Naive thymus-derived CD4-positive, alpha-beta T cell (primary cell): ENCODE data around the gene BRD9. TPM values are rescaled to one million over a fixed set of nuclear protein-coding genes. Genes with fewer than 3 reads are reported as not detected.

ENCODE experiments used
- ATAC-seq: fragments of 150-1000 bp; cut with Tn5 transposase; 2 replicates; pipeline ENCODE4 v1.10.0; 2021; ENCODE audit warnings: mild to moderate bottlenecking, moderate library complexity
- CTCF ChIA-PET: fragments of 350-600 bp; sonication (Branson Sonifier 250); formaldehyde crosslinking; loops from one replicate; lab custom pipeline; 2021; ENCODE audit warnings: antibody characterized with exemption; lab: Charles Lee
- POLR2A ChIA-PET: fragments of 350-600 bp; sonication (Branson Sonifier 250); formaldehyde crosslinking; loops from one replicate; lab custom pipeline; 2021; ENCODE audit warnings: antibody characterized with exemption, inconsistent platforms; lab: Charles Lee
- DNase-seq, 9 donors: peaks; one replicate each; pipeline versions ENCODE4 v3.0.0 to v3.0.0-alpha.2; 2020 to 2022; ENCODE audit warnings: mixed read lengths in 1 of 9
- H3K27ac ChIP-seq: one replicate; pipeline ENCODE4 v1.7.0; 2013; ENCODE audit warnings: mild to moderate bottlenecking, low read depth, low read length, moderate library complexity
- H3K27me3 ChIP-seq, 2 donors: one replicate each; pipeline ENCODE4 v1.7.0; 2013; ENCODE audit warnings: low read length in 2 of 2, mild to moderate bottlenecking in 2 of 2, moderate library complexity in 2 of 2; ENCODE audit not compliant: control insufficient read depth in 2 of 2, insufficient read depth in 2 of 2
- H3K36me3 ChIP-seq, 3 experiments: 1 replicate in 2 of 3; 2 replicates in 1 of 3; pipeline ENCODE4 v1.7.0; 2013; ENCODE audit warnings: low read length in 3 of 3, mild to moderate bottlenecking in 3 of 3, moderate library complexity in 1 of 3; ENCODE audit not compliant: insufficient read depth in 3 of 3, control insufficient read depth in 2 of 3
- H3K4me1 ChIP-seq, 2 donors: one replicate each; pipeline ENCODE4 v1.7.0; 2013; ENCODE audit warnings: low read length in 2 of 2, mild to moderate bottlenecking in 2 of 2, moderate library complexity in 1 of 2; ENCODE audit not compliant: control insufficient read depth in 2 of 2, insufficient read depth in 2 of 2
- H3K4me3 ChIP-seq: 2 replicates; pipeline ENCODE4 v1.7.0; 2013; ENCODE audit warnings: mild to moderate bottlenecking, low read length
- H3K9me3 ChIP-seq, 3 experiments: 1 replicate in 2 of 3; 2 replicates in 1 of 3; pipeline ENCODE4 v1.7.0; 2013; ENCODE audit warnings: low read length in 3 of 3; ENCODE audit not compliant: control insufficient read depth in 2 of 3
- H3K27ac Mint-ChIP-seq, 9 donors: one replicate each; pipeline ENCODE4 v1.8.0; 2020 to 2022; ENCODE audit warnings: mixed read lengths in 9 of 9, mild to moderate bottlenecking in 8 of 9, moderate library complexity in 5 of 9, inconsistent platforms in 2 of 9
- H3K27me3 Mint-ChIP-seq, 5 donors: one replicate each; pipeline ENCODE4 v1.8.0; 2021 to 2022; ENCODE audit warnings: mixed read lengths in 5 of 5, mild to moderate bottlenecking in 1 of 5
- H3K36me3 Mint-ChIP-seq, 5 donors: one replicate each; pipeline ENCODE4 v1.8.0; 2020 to 2022; ENCODE audit warnings: mixed read lengths in 5 of 5, mild to moderate bottlenecking in 3 of 5, inconsistent platforms in 1 of 5
- H3K4me1 Mint-ChIP-seq, 7 donors: one replicate each; pipeline ENCODE4 v1.8.0; 2020 to 2022; ENCODE audit warnings: mixed read lengths in 7 of 7, mild to moderate bottlenecking in 3 of 7, inconsistent platforms in 1 of 7
- H3K4me3 Mint-ChIP-seq, 10 donors: one replicate each; pipeline ENCODE4 v1.8.0; 2020 to 2022; ENCODE audit warnings: mild to moderate bottlenecking in 10 of 10, mixed read lengths in 10 of 10, moderate library complexity in 6 of 10, inconsistent platforms in 2 of 10
- H3K9me3 Mint-ChIP-seq, 11 donors: one replicate each; pipeline ENCODE4 v1.8.0; 2020 to 2022; ENCODE audit warnings: mixed read lengths in 11 of 11, mild to moderate bottlenecking in 4 of 11, inconsistent platforms in 1 of 11, moderate library complexity in 1 of 11
- intact Hi-C, 2 donors: fragments of 100-400 bp; cut with micrococcal nuclease; formaldehyde crosslinking; loops; one replicate each; pipeline ENCODE4 v1.15.1; 2023
- polyA plus RNA-seq, 2 donors: library from polyadenylated mRNA; unstranded; fragments of 300-500 nt; fragmentation: Illumina TruSeq; gene quantifications; one replicate each; pipeline ENCODE4 v1.2.3, GENCODE V29; 2021
- total RNA-seq, 6 experiments: library from RNA in 5 of 6; stranded (reverse) in 5 of 6; gene quantifications; 1 replicate in 5 of 6; 2 replicates in 1 of 6; pipeline ENCODE4 v1.2.3 and lab custom pipeline; 2021 to 2026

Gene BRD9
- total and polyA plus RNA-seq, 7 experiments from 2014 or later, result 10.6 to 93.2 (median 81.2) TPM

DNA sequence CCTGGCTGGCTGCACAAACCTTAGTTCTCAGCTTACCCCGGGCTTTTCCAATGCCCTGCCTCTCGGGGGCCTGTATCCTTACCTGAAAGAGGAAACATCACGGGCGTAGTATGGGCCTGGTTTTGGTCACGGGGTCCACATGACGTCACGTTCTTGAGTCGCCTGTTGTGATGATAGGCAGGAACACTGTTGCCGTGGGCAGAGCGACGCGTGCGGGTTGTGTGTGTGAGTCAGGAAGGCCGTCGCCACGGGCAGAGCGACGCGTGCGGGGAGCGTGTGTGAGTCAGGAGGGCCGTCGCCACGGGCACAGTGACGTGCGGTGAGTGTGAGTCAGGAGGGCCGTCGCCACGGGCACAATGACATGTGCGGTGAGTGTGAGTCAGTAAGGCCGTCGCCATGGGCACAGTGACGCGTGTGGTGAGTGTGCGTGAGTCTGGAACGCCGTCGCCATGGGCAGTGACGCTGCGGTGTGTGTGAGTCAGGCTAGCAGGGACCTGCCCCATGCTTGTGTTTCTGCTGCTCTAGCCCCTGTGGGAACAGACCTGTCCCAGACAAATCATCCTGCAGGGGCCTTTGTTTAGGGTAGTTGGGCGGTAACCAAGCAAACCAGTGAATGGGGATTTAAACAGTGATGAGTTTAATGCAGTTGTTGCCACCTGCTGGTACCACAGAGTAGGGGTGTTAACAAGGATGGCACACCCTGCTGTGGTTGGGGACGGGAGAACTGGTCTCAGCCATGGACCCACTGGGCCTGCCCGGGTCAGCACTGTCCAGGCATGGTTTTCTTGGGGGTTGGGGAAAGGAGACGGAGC is 19.9 kb upstream of the BRD9 start:
- Histone ChIP-seq H3K9me3 (no peaks in the 10 kb centered on the region), H3K36me3 (no peaks in the 10 kb centered on the region), H3K4me3 (no peak overlapping the region), H3K27me3 (no peaks in the 10 kb centered on the region), H3K4me1 (no peaks in the 10 kb centered on the region), H3K27ac (no peak overlapping the region)
- Mint-ChIP-seq H3K27ac (peak overlapping the region in 2 of 9 donors; percentile 34 to 73), H3K27me3 (no peaks in the 10 kb centered on the region), H3K36me3 (peaks cover 0 to 3% (median 0%) of the 10 kb centered on the region in 5 donors), H3K4me1 (peaks cover 0 to 3% (median 0%) of the 10 kb centered on the region in 7 donors), H3K9me3 (no peaks in the 10 kb centered on the region), H3K4me3 (peak overlapping the region in 1 of 10 donors; percentile 7)
- ATAC-seq (peak; percentile 86), DNase-seq (peak in 1 of 9 donors; percentile 42)
- POLR2A ChIA-PET, result no interaction called here
- CTCF ChIA-PET, result interaction anchor here (1.0 kb wide), 1 partner anchor 235 kb away, joined by 3 read pairs; no protein-coding TSS in a partner anchor
- intact Hi-C loops, result no loop called here

DNA sequence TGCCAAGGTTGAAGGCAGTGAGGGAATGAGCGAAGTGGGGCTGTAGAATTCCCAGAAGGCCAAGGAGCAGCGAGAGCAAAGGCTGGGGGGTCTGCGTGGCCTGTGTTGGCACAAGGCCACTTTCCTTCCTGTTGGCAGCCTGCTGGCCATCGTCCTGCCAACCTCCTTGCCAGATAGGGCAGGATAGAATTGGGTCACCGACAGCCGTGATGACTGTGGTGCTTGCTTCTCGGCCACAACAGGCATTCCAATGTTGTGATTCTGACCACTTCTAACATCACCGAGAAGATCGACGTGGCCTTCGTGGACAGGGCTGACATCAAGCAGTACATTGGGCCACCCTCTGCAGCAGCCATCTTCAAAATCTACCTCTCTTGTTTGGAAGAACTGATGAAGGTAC is 19.0 kb upstream of the BRD9 start:
- Mint-ChIP-seq H3K9me3 (no peaks in the 10 kb centered on the region), H3K4me1 (peaks cover 0 to 3% (median 0%) of the 10 kb centered on the region in 7 donors), H3K27me3 (no peaks in the 10 kb centered on the region), H3K27ac (no peak overlapping the region), H3K4me3 (no peak overlapping the region), H3K36me3 (peaks cover 0 to 3% (median 0%) of the 10 kb centered on the region in 5 donors)
- CTCF ChIA-PET, result interaction anchor here (1.0 kb wide), 1 partner anchor 235 kb away, joined by 3 read pairs; no protein-coding TSS in a partner anchor
- Histone ChIP-seq H3K4me1 (no peaks in the 10 kb centered on the region), H3K4me3 (no peak overlapping the region), H3K36me3 (no peaks in the 10 kb centered on the region), H3K9me3 (no peaks in the 10 kb centered on the region), H3K27ac (no peak overlapping the region), H3K27me3 (no peaks in the 10 kb centered on the region)
- intact Hi-C loops, result no loop called here
- POLR2A ChIA-PET, result no interaction called here
- no peak for ATAC-seq
- DNase-seq, result no peak

DNA sequence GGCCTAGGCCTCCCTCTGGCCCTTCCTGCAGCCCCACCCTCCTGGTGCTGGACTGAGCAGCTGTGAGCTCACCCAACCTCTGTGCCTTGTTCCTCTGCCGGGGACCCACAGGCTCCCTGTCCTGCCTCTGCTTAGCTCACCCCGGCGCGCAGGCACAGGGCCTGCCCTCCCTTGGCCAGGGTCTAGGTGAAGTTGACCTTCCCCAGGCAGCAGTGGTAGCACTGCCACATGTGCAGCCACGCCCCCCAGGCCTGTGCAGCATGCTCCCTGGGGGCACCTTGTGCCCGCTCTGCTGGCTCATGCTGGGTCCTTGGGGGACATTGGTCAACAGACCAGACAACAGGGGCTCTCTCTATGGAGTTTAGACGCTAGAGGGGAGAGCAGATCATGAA is 18.2 kb upstream of the BRD9 start:
- Mint-ChIP-seq H3K4me3 (no peak overlapping the region), H3K27ac (peak overlapping the region in 1 of 9 donors; percentile 9), H3K27me3 (no peaks in the 10 kb centered on the region), H3K4me1 (peaks cover 0 to 3% (median 0%) of the 10 kb centered on the region in 7 donors), H3K36me3 (peaks cover 0 to 3% (median 0%) of the 10 kb centered on the region in 5 donors), H3K9me3 (no peaks in the 10 kb centered on the region)
- no peaks in the 10 kb centered on the region for H3K4me1 ChIP-seq
- H3K27me3 ChIP-seq, result no peaks in the 10 kb centered on the region
- DNase-seq (no peak), ATAC-seq (no peak)
- no peak overlapping the region for H3K4me3 ChIP-seq
- H3K36me3 ChIP-seq, result no peaks in the 10 kb centered on the region
- H3K9me3 ChIP-seq, result no peaks in the 10 kb centered on the region
- ChIA-PET POLR2A (no interaction called here), CTCF (no interaction called here)
- no peak overlapping the region for H3K27ac ChIP-seq
- intact Hi-C loops, result no loop called here

DNA sequence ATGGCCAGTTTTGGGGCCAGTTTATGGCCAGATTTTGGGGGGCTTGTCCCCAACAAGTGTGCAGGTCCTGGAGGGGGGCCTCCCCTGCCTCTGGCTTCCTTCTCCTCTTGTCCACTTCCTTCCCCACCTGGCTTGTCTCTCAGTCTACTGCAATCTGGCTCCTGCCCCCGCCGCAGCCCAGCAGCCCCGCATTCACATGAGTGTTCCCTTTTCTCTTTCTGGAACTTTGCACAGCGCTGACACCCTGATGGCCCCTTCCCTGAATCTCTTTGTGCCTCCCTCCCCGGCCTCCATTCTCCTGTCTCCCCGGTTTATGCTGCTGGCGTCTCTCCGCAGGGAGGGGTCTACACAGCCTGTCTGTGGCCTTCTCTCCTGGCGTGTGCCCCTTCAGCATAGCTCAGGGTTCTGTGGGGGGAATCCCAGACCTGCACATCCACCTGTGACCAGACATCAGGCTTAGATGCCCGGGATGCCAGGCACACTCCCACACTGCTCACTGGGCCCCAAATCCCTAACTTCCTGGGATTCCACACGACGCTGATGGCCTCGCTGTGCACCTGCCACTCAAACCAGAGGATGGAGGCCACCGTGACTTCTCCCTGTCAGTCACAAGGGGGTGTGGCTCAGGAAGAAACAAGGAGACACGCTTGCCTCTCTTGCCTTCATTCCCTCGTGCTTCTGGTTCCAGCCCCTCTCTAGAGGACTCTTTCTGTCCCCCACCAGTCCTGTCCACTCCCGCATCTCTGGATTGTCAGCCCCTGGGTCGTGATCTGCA is 17.6 kb upstream of the BRD9 start:
- ATAC-seq, result no peak
- Mint-ChIP-seq H3K36me3 (peaks cover 0 to 5% (median 0%) of the 10 kb centered on the region in 5 donors), H3K9me3 (no peaks in the 10 kb centered on the region), H3K4me1 (peaks cover 0 to 3% (median 0%) of the 10 kb centered on the region in 7 donors), H3K27ac (peak overlapping the region in 1 of 9 donors; percentile 9), H3K27me3 (no peaks in the 10 kb centered on the region), H3K4me3 (no peak overlapping the region)
- ChIA-PET POLR2A (no interaction called here), CTCF (no interaction called here)
- Histone ChIP-seq H3K4me3 (no peak overlapping the region), H3K27me3 (no peaks in the 10 kb centered on the region), H3K4me1 (no peaks in the 10 kb centered on the region), H3K9me3 (no peaks in the 10 kb centered on the region), H3K36me3 (no peaks in the 10 kb centered on the region), H3K27ac (no peak overlapping the region)
- no peak for DNase-seq
- intact Hi-C loops, result no loop called here

DNA sequence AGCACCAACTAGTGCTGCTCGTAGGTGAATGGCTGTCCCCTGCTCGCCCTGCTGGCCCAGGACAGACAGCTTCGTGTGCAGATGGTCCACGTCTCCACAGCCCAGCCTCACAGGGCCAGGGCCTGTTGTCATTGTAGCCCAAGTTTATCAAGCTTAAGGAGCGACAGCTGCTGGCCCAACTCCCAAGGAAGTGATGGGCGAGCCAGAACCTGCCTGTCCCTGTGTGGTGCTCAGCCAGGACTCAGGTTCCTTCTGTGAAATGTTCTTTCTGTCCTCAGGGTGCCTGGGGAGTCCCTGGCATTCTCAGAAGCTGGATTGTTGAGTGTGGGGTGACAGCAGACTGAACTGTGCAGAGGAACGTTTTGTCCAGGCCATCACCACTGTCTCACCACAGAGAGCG is 16.5 kb upstream of the BRD9 start:
- H3K27ac Mint-ChIP-seq, result no peak overlapping the region
- H3K27me3 ChIP-seq, result no peaks in the 10 kb centered on the region
- intact Hi-C loops, result no loop called here
- no peaks in the 10 kb centered on the region for H3K27me3 Mint-ChIP-seq
- DNase-seq (no peak), ATAC-seq (no peak)
- H3K27ac ChIP-seq, result no peak overlapping the region
- ChIA-PET CTCF (no interaction called here), POLR2A (no interaction called here)
- no peaks in the 10 kb centered on the region for H3K36me3 ChIP-seq
- H3K9me3 Mint-ChIP-seq, result no peaks in the 10 kb centered on the region
- peaks cover 0 to 2% (median 0%) of the 10 kb centered on the region in 5 donors for H3K36me3 Mint-ChIP-seq
- no peak overlapping the region for H3K4me3 ChIP-seq
- peaks cover 0 to 3% (median 0%) of the 10 kb centered on the region in 7 donors for H3K4me1 Mint-ChIP-seq
- no peak overlapping the region for H3K4me3 Mint-ChIP-seq
- no peaks in the 10 kb centered on the region for H3K9me3 ChIP-seq
- H3K4me1 ChIP-seq, result no peaks in the 10 kb centered on the region

DNA sequence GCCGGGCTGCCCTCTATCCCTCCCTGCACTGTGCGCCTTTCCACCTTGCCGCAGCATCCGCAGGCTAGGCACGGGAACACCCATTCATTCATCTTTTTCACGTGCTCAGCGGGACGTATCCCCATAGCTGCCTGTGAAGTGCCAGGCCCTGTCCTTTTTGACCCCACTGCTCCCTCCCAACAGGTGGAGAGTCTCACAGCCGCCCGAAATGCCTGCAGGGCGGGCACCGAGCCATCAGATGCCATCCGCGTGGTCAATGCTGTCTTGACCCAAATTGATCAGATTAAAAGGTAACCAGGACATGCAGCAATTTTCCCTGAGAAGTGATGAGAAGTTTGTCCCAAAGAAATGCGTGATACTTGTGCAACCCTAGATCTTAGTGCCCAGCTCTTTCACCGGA is 15.6 kb upstream of the BRD9 start:
- Mint-ChIP-seq H3K27me3 (no peaks in the 10 kb centered on the region), H3K4me3 (no peak overlapping the region), H3K4me1 (peaks cover 0 to 3% (median 0%) of the 10 kb centered on the region in 7 donors), H3K9me3 (no peaks in the 10 kb centered on the region), H3K27ac (no peak overlapping the region), H3K36me3 (peaks cover 0 to 2% (median 0%) of the 10 kb centered on the region in 5 donors)
- POLR2A ChIA-PET, result no interaction called here
- intact Hi-C loops, result no loop called here
- no peak overlapping the region for H3K4me3 ChIP-seq
- DNase-seq, result no peak
- no peaks in the 10 kb centered on the region for H3K9me3 ChIP-seq
- no peaks in the 10 kb centered on the region for H3K27me3 ChIP-seq
- H3K27ac ChIP-seq, result no peak overlapping the region
- CTCF ChIA-PET, result no interaction called here
- no peaks in the 10 kb centered on the region for H3K36me3 ChIP-seq
- no peak for ATAC-seq
- H3K4me1 ChIP-seq, result no peaks in the 10 kb centered on the region
